Activated B cell treated with CpG ODN at 0.5 μM for 24 hours (primary cell): ENCODE measurements around the gene APOBEC3F. TPM values are rescaled to one million over a fixed set of nuclear protein-coding genes. Genes with fewer than 3 reads are reported as not detected.

Experiments used
- ATAC-seq: fragments of 200-7000 bp; cut with Tn5 transposase; one replicate; pipeline ENCODE4 v1.10.0; 2021; ENCODE audit warnings: low read depth, mild to moderate bottlenecking, moderate library complexity
- CTCF ChIA-PET: fragments of 350-600 bp; sonication (Branson Sonifier 250); formaldehyde crosslinking; loops from one replicate; lab custom pipeline; 2021; ENCODE audit warnings: antibody characterized with exemption; lab: Charles Lee
- POLR2A ChIA-PET: fragments of 350-600 bp; sonication (Branson Sonifier 250); formaldehyde crosslinking; loops from one replicate; lab custom pipeline; 2021; ENCODE audit warnings: antibody characterized with exemption; lab: Charles Lee
- DNase-seq: peaks from one replicate; pipeline ENCODE4 v3.0.0; 2022
- H3K27ac Mint-ChIP-seq: one replicate; pipeline ENCODE4 v1.8.0; 2020; ENCODE audit warnings: mixed read lengths
- H3K27me3 Mint-ChIP-seq: one replicate; pipeline ENCODE4 v1.8.0; 2021; ENCODE audit warnings: mixed read lengths
- H3K36me3 Mint-ChIP-seq: one replicate; pipeline ENCODE4 v1.8.0; 2021; ENCODE audit warnings: low read depth, mixed read lengths
- H3K4me1 Mint-ChIP-seq: one replicate; pipeline ENCODE4 v1.8.0; 2021; ENCODE audit warnings: mixed read lengths
- H3K4me3 Mint-ChIP-seq: one replicate; pipeline ENCODE4 v1.8.0; 2020; ENCODE audit warnings: mild to moderate bottlenecking, mixed read lengths
- H3K9me3 Mint-ChIP-seq: one replicate; pipeline ENCODE4 v1.8.0; 2020; ENCODE audit warnings: mixed read lengths
- CTCF ChIP-seq: fragments of 200-600 bp; IDR thresholded peaks from one replicate; pipeline ENCODE4 v1.8.0; 2022; ENCODE audit warnings: antibody characterized with exemption, mild to moderate bottlenecking
- intact Hi-C: fragments of 100-400 bp; cut with micrococcal nuclease; formaldehyde crosslinking; loops from one replicate; pipeline ENCODE4 v1.15.1; 2024
- total RNA-seq: library from RNA; stranded (reverse); gene quantifications from 2 replicates; pipeline ENCODE4 v1.2.3, GENCODE V29; 2022

The APOBEC3F gene
- total RNA-seq, 1 donor from 2014 or later = 82.4 TPM

- Mint-ChIP-seq H3K4me3 (peak overlapping the region; percentile 38), H3K9me3 (no peaks in the 10 kb centered on the region), H3K4me1 (peaks cover 53% of the 10 kb centered on the region), H3K36me3 (peaks cover 73% of the 10 kb centered on the region), H3K27ac (peak overlapping the region; percentile 79), H3K27me3 (no peaks in the 10 kb centered on the region)
- TF ChIP-seq CTCF = no peak
- DNase-seq (no peak), ATAC-seq (no peak)
- intact Hi-C loops = no loop called here
- POLR2A ChIA-PET = interaction anchor here (2.0 to 16.5 kb wide), 3 partner anchors 13 to 17 kb away, joined by 8 to 212 read pairs (median 47); partner anchors contain the start of gene APOBEC3H
- CTCF ChIA-PET = no interaction called here
Observed at GRCh38 chr22:39081598-39081997, 40.9 kb downstream of the APOBEC3F start.

GRCh38 chr22:39083212-39084165 is 42.8 kb downstream of the APOBEC3F start:
- Mint-ChIP-seq H3K27ac (no peak overlapping the region), H3K4me1 (peaks cover 48% of the 10 kb centered on the region), H3K36me3 (peaks cover 77% of the 10 kb centered on the region), H3K27me3 (no peaks in the 10 kb centered on the region), H3K4me3 (no peak overlapping the region), H3K9me3 (no peaks in the 10 kb centered on the region)
- ATAC-seq (no peak), DNase-seq (no peak)
- TF ChIP-seq CTCF = no peak
- CTCF ChIA-PET = no interaction called here
- POLR2A ChIA-PET = interaction anchor here (0.6 to 1.1 kb wide), 5 partner anchors 14 to 69 kb away, joined by 3 to 8 read pairs (median 4); partner anchors contain the start of gene APOBEC3D
- intact Hi-C loops = no loop called here

GRCh38 chr22:39084666-39085065 is 44.0 kb downstream of the APOBEC3F start:
- ChIA-PET POLR2A (interaction anchor here (1.0 to 1.7 kb wide), 4 partner anchors 10 to 63 kb away, joined by 4 to 8 read pairs (median 5); partner anchors contain the start of gene APOBEC3D), CTCF (no interaction called here)
- H3K4me1 Mint-ChIP-seq = peaks cover 38% of the 10 kb centered on the region
- no peak for TF ChIP-seq CTCF
- intact Hi-C loops = no loop called here
- no peaks in the 10 kb centered on the region for H3K27me3 Mint-ChIP-seq
- no peak for ATAC-seq
- no peak overlapping the region for H3K4me3 Mint-ChIP-seq
- peaks cover 75% of the 10 kb centered on the region for H3K36me3 Mint-ChIP-seq
- no peaks in the 10 kb centered on the region for H3K9me3 Mint-ChIP-seq
- DNase-seq = no peak
- H3K27ac Mint-ChIP-seq = no peak overlapping the region

GRCh38 chr22:39087098-39087497 is 46.4 kb downstream of the APOBEC3F start:
- intact Hi-C loops = no loop called here
- DNase-seq = no peak

More at GRCh38 chr22:39087098-39087497, 46.4 kb downstream of the APOBEC3F start:
- Mint-ChIP-seq H3K9me3 (no peaks in the 10 kb centered on the region), H3K27me3 (no peaks in the 10 kb centered on the region), H3K36me3 (peaks cover 54% of the 10 kb centered on the region), H3K4me3 (no peak overlapping the region), H3K27ac (no peak overlapping the region), H3K4me1 (peaks cover 38% of the 10 kb centered on the region)
- no peak for ATAC-seq
- TF ChIP-seq CTCF = no peak
- CTCF ChIA-PET = no interaction called here
- POLR2A ChIA-PET = interaction anchor here (0.6 to 3.2 kb wide), 3 partner anchors 12 to 71 kb away, joined by 3 to 16 read pairs (median 4); no protein-coding TSS in a partner anchor
